Lung (tissue), 12 donors: ENCODE results near the gene SPIRE1. TPM values are rescaled to one million over a fixed set of nuclear protein-coding genes. Genes with fewer than 3 reads are reported as not detected.

Experiments used
- ATAC-seq: fragments of 200-7000 bp; cut with Tn5 transposase; one replicate; pipeline ENCODE4 v1.9.1; 2020; ENCODE audit warnings: moderate number of reproducible peaks; ENCODE audit not compliant: insufficient read depth, low FRiP score
- DNase-seq, 3 donors: peaks; one replicate each; pipeline ENCODE4 v3.0.0-alpha.2; 2013 to 2017
- H3K27ac ChIP-seq, 2 donors: one replicate each; pipeline ENCODE4 v1.5.1; 2013; ENCODE audit warnings: mild to moderate bottlenecking in 2 of 2, moderate library complexity in 2 of 2, control low read depth in 1 of 2, inconsistent platforms in 1 of 2, low read depth in 1 of 2, low read length in 1 of 2
- H3K27me3 ChIP-seq, 3 donors: one replicate each; pipeline ENCODE4 v1.5.1; 2013; ENCODE audit warnings: low read length in 2 of 3; ENCODE audit not compliant: control insufficient read depth in 3 of 3, insufficient read depth in 3 of 3
- H3K36me3 ChIP-seq, 4 donors: one replicate each; pipeline ENCODE4 v1.5.1; 2013; ENCODE audit warnings: low read length in 4 of 4, mild to moderate bottlenecking in 1 of 4, moderate library complexity in 1 of 4; ENCODE audit not compliant: control insufficient read depth in 4 of 4, insufficient read depth in 4 of 4
- H3K4me1 ChIP-seq, 5 donors: one replicate each; pipeline ENCODE4 v1.5.1; 2013; ENCODE audit warnings: low read length in 5 of 5, mild to moderate bottlenecking in 2 of 5, moderate library complexity in 1 of 5; ENCODE audit not compliant: control insufficient read depth in 5 of 5, insufficient read depth in 5 of 5
- H3K4me3 ChIP-seq: one replicate; pipeline ENCODE4 v1.5.1; 2013; ENCODE audit warnings: mild to moderate bottlenecking, control low read depth, moderate library complexity
- H3K9ac ChIP-seq, 2 donors: one replicate each; pipeline ENCODE4 v1.5.1; 2013; ENCODE audit warnings: low read length in 2 of 2, control low read depth in 1 of 2; ENCODE audit not compliant: insufficient read depth in 1 of 2
- H3K9me3 ChIP-seq, 4 donors: one replicate each; pipeline ENCODE4 v1.5.1; 2013; ENCODE audit warnings: low read length in 3 of 4, mild to moderate bottlenecking in 1 of 4, moderate library complexity in 1 of 4; ENCODE audit not compliant: control insufficient read depth in 4 of 4, insufficient read depth in 3 of 4
- CTCF ChIP-seq: IDR thresholded peaks from 2 replicates; pipeline ENCODE4 v1.5.1; 2012; ENCODE audit warnings: mild to moderate bottlenecking; ENCODE audit errors: control extremely low read depth, extremely low read depth
- WGBS, 2 donors: extraction: QIAGEN DNeasy Blood & Tissue Kit; methylation state at CpG; one replicate each; pipeline ENCODE4 v1.1.7; 2013; 5-methylcytosine and 5-hydroxymethylcytosine counted together
- polyA plus RNA-seq, 2 donors: library from polyadenylated mRNA; stranded (reverse); fragments of 200-250 nt; gene quantifications; one replicate each; pipeline ENCODE4 v1.2.1, GENCODE V29; 2013
- total RNA-seq, 2 donors: library from RNA; depleted of rRNA in 1 of 2; stranded (reverse); fragments of >200 nt in 1 of 2; gene quantifications; one replicate each; pipeline ENCODE4 v1.2.1, GENCODE V29; 2014 to 2021
- donor health status: control.
- donor health status: control.
- donor health status: Bipolar disorder and iron deficiency.
- donor health status: healthy.
- donor health status: DM: yes; HTN: yes; CAD: no.

The SPIRE1 gene
- total and polyA plus RNA-seq, 4 donors, result 8.7 to 34.0 (median 14.8) TPM

- ATAC-seq (no peak), DNase-seq (peak; percentile 57 to 82 (median 79))
- TF ChIP-seq CTCF, result peak; percentile 78
These were observed 2.1 kb upstream of the SPIRE1 start for GRCh38 chr18:12659904-12660605.

GRCh38 chr18:12658426-12659138 lies 675 bp upstream of the SPIRE1 start:
- peak; percentile 42 to 47 (median 44) for DNase-seq
- H3K27ac ChIP-seq, result peak overlapping the region; percentile 95
- no peak for TF ChIP-seq CTCF
- ATAC-seq, result peak; percentile 42
- H3K9me3 ChIP-seq, result peaks cover 0 to 4% (median 0%) of the 10 kb centered on the region in 4 donors
- H3K4me1 ChIP-seq, result peaks cover 0 to 12% (median 2%) of the 10 kb centered on the region in 5 donors
- 13 to 21% methylated on average over 42 of the region's 42 CpGs for WGBS, 2 donors
- H3K27me3 ChIP-seq, result no peaks in the 10 kb centered on the region
- peak overlapping the region in 1 of 2 donors; percentile 53 for H3K9ac ChIP-seq
- peak overlapping the region; percentile 90 for H3K4me3 ChIP-seq
- H3K36me3 ChIP-seq, result peaks cover 0 to 2% (median 0%) of the 10 kb centered on the region in 4 donors

More at GRCh38 chr18:12659904-12660605, 2.1 kb upstream of the SPIRE1 start:
- peaks cover 0 to 2% (median 0%) of the 10 kb centered on the region in 4 donors for H3K36me3 ChIP-seq
- no peak overlapping the region for H3K9ac ChIP-seq
- H3K27ac ChIP-seq, result no peak overlapping the region
- WGBS, 2 donors, result 70 to 88% methylated on average over 9 of the region's 9 CpGs
- H3K27me3 ChIP-seq, result no peaks in the 10 kb centered on the region
- H3K4me1 ChIP-seq, result peaks cover 0 to 12% (median 2%) of the 10 kb centered on the region in 5 donors
- H3K4me3 ChIP-seq, result no peak overlapping the region
- peaks cover 0 to 4% (median 0%) of the 10 kb centered on the region in 4 donors for H3K9me3 ChIP-seq

GRCh38 chr18:12656938-12657683 lies 796 bp downstream of the SPIRE1 start:
- ATAC-seq, result peak; percentile 43
- TF ChIP-seq CTCF, result no peak

More at GRCh38 chr18:12656938-12657683, 796 bp downstream of the SPIRE1 start:
- peak; percentile 59 to 73 (median 67) for DNase-seq
- H3K27me3 ChIP-seq, result no peaks in the 10 kb centered on the region
- H3K4me3 ChIP-seq, result peak overlapping the region; percentile 90
- peak overlapping the region; percentile 77 to 96 for H3K9ac ChIP-seq
- peaks cover 0 to 4% (median 0%) of the 10 kb centered on the region in 4 donors for H3K9me3 ChIP-seq
- peaks cover 0 to 2% (median 0%) of the 10 kb centered on the region in 4 donors for H3K36me3 ChIP-seq
- peaks cover 0 to 12% (median 8%) of the 10 kb centered on the region in 5 donors for H3K4me1 ChIP-seq
- 1% methylated on average over 50 to 89 of the region's 89 CpGs for WGBS, 2 donors
- peak overlapping the region; percentile 95 for H3K27ac ChIP-seq
